K562 (cell line): ENCODE measurements around the gene PLEKHM3. TPM values are rescaled to one million over a fixed set of nuclear protein-coding genes. Genes with fewer than 3 reads are reported as not detected.
A peak's percentile ranks its signal among the peaks of the same experiment; 100 is the strongest.

Experiments
- FOS ChIP-seq: IDR thresholded peaks from 3 replicates; pipeline ENCODE4 v1.6.1; 2011; ENCODE audit not compliant: insufficient read length; ENCODE audit errors: extremely low read depth
- L3MBTL2 ChIP-seq: fragments of 450-650 bp; IDR thresholded peaks from 2 replicates; pipeline ENCODE4 v1.6.1; 2016; ENCODE audit warnings: mild to moderate bottlenecking, moderate library complexity
- MAZ ChIP-seq, 2 experiments: fragments of 450-650 bp in 1 of 2; sonication (generic) in 1 of 2; formaldehyde crosslinking; IDR thresholded peaks in 1 of 2; conservative IDR thresholded peaks in 1 of 2; 2 replicates each; pipeline versions ENCODE4 v1.4.0 to v1.5.0; 2020; ENCODE audit warnings: mild to moderate bottlenecking in 1 of 2, missing genetic modification reagents in 1 of 2
- NBN ChIP-seq: fragments of 450-650 bp; IDR thresholded peaks from 2 replicates; pipeline ENCODE4 v1.6.1; 2016; ENCODE audit warnings: low read depth, mild to moderate bottlenecking
- NFIX ChIP-seq: fragments of 250-450 bp; sonication (Bioruptor Pico); IDR thresholded peaks from 2 replicates; pipeline ENCODE4 v1.4.0; 2020; ENCODE audit warnings: low read depth, mild to moderate bottlenecking, moderate library complexity
- RBM39 ChIP-seq: fragments of 200-400 bp; formaldehyde crosslinking; optimal IDR thresholded peaks from 2 replicates; pipeline ENCODE3; 2018; ENCODE audit warnings: low read depth, low read length
- SOX6 ChIP-seq: fragments of 450-650 bp; IDR thresholded peaks from 2 replicates; pipeline ENCODE4 v1.6.1; 2014; ENCODE audit warnings: mild to moderate bottlenecking
- SUPT5H ChIP-seq: fragments of 450-650 bp; IDR thresholded peaks from 2 replicates; pipeline ENCODE4 v1.6.1; 2016
- TAF1 ChIP-seq: IDR thresholded peaks from 2 replicates; pipeline ENCODE4 v1.6.1; 2011; ENCODE audit warnings: mild to moderate bottlenecking, low read length, moderate library complexity; ENCODE audit not compliant: insufficient read depth, control insufficient read depth, severe bottlenecking; ENCODE audit errors: extremely low read depth
- TAF7 ChIP-seq: fragments of 450-650 bp; IDR thresholded peaks from 2 replicates; pipeline ENCODE4 v1.6.1; 2016; ENCODE audit warnings: missing genetic modification characterization, missing compliant biosample characterization
- ZC3H4 ChIP-seq: sonication (generic); formaldehyde crosslinking; IDR thresholded peaks from 2 replicates; pipeline ENCODE4 v1.9.0; 2021; ENCODE audit warnings: missing genetic modification reagents, borderline replicate concordance
- ZEB2 ChIP-seq: fragments of 450-650 bp; IDR thresholded peaks from 2 replicates; pipeline ENCODE4 v1.6.1; 2016
- ZNF224 ChIP-seq: sonication (generic); formaldehyde crosslinking; IDR thresholded peaks from 2 replicates; pipeline ENCODE4 v1.8.0; 2022; ENCODE audit warnings: mild to moderate bottlenecking, missing genetic modification reagents
- ZNF583 ChIP-seq: fragments of 250-450 bp; sonication (Bioruptor Pico); IDR thresholded peaks from 2 replicates; pipeline ENCODE4 v1.4.0; 2020
- ZSCAN29 ChIP-seq: fragments of 450-650 bp; IDR thresholded peaks from 2 replicates; pipeline ENCODE4 v1.6.1; 2017
- polyA plus RNA-seq, 8 experiments: library from polyadenylated mRNA; depleted of rRNA in 4 of 8; stranded (reverse) in 5 of 8; unstranded in 3 of 8; fragments of >200 nt; fragmentation: Nextera tagmentation in 2 of 8; fragmentation: Illumina TruSeq in 1 of 8; extraction: Ambion mirVana in 2 of 8; extraction: Trizol in 1 of 8; gene quantifications; 2 replicates each; pipeline versions ENCODE4 v1.2.1 to v1.2.3, GENCODE V29; 2011 to 2014; ENCODE audit warnings: inconsistent platforms in 1 of 8, missing spikeins in 1 of 8
- total RNA-seq, 7 experiments: library from RNA; depleted of rRNA in 6 of 7; stranded (reverse); fragments of >200 nt in 6 of 7; fragmentation: Illumina TruSeq in 2 of 7; extraction: Trizol in 2 of 7; gene quantifications; 2 replicates each; pipeline versions ENCODE4 v1.2.1 to v1.2.3, GENCODE V29; 2011 to 2021; ENCODE audit warnings: low replicate concordance in 1 of 7
- TF ChIP-seq, protein P1 (sequence below): fragments of 450-650 bp; IDR thresholded peaks from 2 replicates; pipeline ENCODE4 v1.6.1; 2016
- TF ChIP-seq, protein P2 (sequence below): fragments of 250-450 bp; sonication (Bioruptor Pico); IDR thresholded peaks from 2 replicates; pipeline ENCODE4 v1.9.0; 2021; ENCODE audit warnings: mild to moderate bottlenecking
- TF ChIP-seq, protein P3 (sequence below), 3 experiments: fragments of 200-800 bp in 1 of 3; fragments of 250-450 bp in 1 of 3; fragments of 450-650 bp in 1 of 3; sonication (Bioruptor Pico) in 1 of 3; sonication (Bioruptor generic) in 1 of 3; formaldehyde crosslinking in 1 of 3; IDR thresholded peaks; 2 replicates each; pipeline versions ENCODE4 v1.6.1 to v1.8.0; 2016 to 2022; ENCODE audit warnings: mild to moderate bottlenecking in 2 of 3, missing genetic modification characterization in 2 of 3, missing compliant biosample characterization in 1 of 3, moderate library complexity in 1 of 3
- TF ChIP-seq, protein P4 (sequence below): sonication (generic); formaldehyde crosslinking; IDR thresholded peaks from 2 replicates; pipeline ENCODE4 v1.8.1; 2023; ENCODE audit warnings: mild to moderate bottlenecking, missing genetic modification reagents, moderate library complexity
- TF ChIP-seq, protein P5 (sequence below): fragments of 250-450 bp; sonication (Bioruptor Pico); IDR thresholded peaks from 2 replicates; pipeline ENCODE4 v1.4.0; 2020; ENCODE audit warnings: mild to moderate bottlenecking, moderate library complexity
- TF ChIP-seq, protein P6 (sequence below): fragments of 250-450 bp; sonication (Bioruptor Pico); IDR thresholded peaks from 2 replicates; pipeline ENCODE4 v1.8.0; 2021; ENCODE audit warnings: moderate library complexity, mild to moderate bottlenecking, inconsistent platforms

The PLEKHM3 gene
- total and polyA plus RNA-seq, 9 of the 15 experiments (the other 6 are each of a cell fraction or from before 2014, with no cell fraction given), result 0.24 to 1.6 (median 1.0) TPM

DNA sequence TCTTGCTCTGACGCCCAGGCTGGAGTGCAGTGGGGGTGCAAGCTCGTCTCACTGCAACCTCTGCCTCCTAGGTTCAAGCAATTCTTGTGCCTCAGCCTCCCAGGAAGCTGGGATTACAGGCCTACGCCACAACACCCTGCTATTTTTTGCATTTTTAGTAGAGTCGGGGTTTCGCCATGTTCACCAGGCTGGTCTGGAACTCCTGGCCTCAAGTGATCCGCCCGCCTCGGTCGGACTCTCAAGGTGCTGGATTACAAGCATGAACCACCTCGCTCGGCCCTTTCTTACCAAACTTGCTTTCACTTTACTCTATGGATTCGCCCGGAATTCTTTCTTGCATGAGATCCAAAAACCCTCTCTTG lies 252.5 kb downstream of the PLEKHM3 start (continued):
- TF ChIP-seq, protein P1, sequence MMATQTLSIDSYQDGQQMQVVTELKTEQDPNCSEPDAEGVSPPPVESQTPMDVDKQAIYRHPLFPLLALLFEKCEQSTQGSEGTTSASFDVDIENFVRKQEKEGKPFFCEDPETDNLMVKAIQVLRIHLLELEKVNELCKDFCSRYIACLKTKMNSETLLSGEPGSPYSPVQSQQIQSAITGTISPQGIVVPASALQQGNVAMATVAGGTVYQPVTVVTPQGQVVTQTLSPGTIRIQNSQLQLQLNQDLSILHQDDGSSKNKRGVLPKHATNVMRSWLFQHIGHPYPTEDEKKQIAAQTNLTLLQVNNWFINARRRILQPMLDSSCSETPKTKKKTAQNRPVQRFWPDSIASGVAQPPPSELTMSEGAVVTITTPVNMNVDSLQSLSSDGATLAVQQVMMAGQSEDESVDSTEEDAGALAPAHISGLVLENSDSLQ, result no peak
- TF ChIP-seq TAF7 (tag) (peak; percentile 86), MAZ (CRISPR knock-in tag; conservative IDR thresholded peaks at IDR 0.05 in 1 of 2, IDR thresholded peaks at IDR 0.05 in 1 of 2) (0 out of 4 replicates have a peak, but pooled peaks of 1 of the 2 experiments have one; percentile 48), NBN (peak; percentile 66), SOX6 (peak; percentile 24; the same call in 1 of the 2 replicates), L3MBTL2 (peak; percentile 30; the same call in 1 of the 2 replicates), FOS (no peak), ZC3H4 (CRISPR knock-in tag) (no peak), ZNF583 (no peak), RBM39 (no peak), ZNF224 (CRISPR knock-in tag) (no peak), ZSCAN29 (no peak), SUPT5H (peak; percentile 71), NFIX (CRISPR knock-in tag) (no peak), ZEB2 (no peak), TAF1 (no peak)
- TF ChIP-seq, protein P2, sequence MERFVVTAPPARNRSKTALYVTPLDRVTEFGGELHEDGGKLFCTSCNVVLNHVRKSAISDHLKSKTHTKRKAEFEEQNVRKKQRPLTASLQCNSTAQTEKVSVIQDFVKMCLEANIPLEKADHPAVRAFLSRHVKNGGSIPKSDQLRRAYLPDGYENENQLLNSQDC (CRISPR knock-in tag), result no peak
- TF ChIP-seq, protein P3, sequence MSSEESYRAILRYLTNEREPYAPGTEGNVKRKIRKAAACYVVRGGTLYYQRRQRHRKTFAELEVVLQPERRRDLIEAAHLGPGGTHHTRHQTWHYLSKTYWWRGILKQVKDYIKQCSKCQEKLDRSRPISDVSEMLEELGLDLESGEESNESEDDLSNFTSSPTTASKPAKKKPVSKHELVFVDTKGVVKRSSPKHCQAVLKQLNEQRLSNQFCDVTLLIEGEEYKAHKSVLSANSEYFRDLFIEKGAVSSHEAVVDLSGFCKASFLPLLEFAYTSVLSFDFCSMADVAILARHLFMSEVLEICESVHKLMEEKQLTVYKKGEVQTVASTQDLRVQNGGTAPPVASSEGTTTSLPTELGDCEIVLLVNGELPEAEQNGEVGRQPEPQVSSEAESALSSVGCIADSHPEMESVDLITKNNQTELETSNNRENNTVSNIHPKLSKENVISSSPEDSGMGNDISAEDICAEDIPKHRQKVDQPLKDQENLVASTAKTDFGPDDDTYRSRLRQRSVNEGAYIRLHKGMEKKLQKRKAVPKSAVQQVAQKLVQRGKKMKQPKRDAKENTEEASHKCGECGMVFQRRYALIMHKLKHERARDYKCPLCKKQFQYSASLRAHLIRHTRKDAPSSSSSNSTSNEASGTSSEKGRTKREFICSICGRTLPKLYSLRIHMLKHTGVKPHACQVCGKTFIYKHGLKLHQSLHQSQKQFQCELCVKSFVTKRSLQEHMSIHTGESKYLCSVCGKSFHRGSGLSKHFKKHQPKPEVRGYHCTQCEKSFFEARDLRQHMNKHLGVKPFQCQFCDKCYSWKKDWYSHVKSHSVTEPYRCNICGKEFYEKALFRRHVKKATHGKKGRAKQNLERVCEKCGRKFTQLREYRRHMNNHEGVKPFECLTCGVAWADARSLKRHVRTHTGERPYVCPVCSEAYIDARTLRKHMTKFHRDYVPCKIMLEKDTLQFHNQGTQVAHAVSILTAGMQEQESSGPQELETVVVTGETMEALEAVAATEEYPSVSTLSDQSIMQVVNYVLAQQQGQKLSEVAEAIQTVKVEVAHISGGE (CRISPR knock-in tag; IDR thresholded peaks at IDR 0.05), result no peak
- TF ChIP-seq, protein P4, sequence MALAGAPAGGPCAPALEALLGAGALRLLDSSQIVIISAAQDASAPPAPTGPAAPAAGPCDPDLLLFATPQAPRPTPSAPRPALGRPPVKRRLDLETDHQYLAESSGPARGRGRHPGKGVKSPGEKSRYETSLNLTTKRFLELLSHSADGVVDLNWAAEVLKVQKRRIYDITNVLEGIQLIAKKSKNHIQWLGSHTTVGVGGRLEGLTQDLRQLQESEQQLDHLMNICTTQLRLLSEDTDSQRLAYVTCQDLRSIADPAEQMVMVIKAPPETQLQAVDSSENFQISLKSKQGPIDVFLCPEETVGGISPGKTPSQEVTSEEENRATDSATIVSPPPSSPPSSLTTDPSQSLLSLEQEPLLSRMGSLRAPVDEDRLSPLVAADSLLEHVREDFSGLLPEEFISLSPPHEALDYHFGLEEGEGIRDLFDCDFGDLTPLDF (CRISPR knock-in tag), result no peak
- TF ChIP-seq, protein P5, sequence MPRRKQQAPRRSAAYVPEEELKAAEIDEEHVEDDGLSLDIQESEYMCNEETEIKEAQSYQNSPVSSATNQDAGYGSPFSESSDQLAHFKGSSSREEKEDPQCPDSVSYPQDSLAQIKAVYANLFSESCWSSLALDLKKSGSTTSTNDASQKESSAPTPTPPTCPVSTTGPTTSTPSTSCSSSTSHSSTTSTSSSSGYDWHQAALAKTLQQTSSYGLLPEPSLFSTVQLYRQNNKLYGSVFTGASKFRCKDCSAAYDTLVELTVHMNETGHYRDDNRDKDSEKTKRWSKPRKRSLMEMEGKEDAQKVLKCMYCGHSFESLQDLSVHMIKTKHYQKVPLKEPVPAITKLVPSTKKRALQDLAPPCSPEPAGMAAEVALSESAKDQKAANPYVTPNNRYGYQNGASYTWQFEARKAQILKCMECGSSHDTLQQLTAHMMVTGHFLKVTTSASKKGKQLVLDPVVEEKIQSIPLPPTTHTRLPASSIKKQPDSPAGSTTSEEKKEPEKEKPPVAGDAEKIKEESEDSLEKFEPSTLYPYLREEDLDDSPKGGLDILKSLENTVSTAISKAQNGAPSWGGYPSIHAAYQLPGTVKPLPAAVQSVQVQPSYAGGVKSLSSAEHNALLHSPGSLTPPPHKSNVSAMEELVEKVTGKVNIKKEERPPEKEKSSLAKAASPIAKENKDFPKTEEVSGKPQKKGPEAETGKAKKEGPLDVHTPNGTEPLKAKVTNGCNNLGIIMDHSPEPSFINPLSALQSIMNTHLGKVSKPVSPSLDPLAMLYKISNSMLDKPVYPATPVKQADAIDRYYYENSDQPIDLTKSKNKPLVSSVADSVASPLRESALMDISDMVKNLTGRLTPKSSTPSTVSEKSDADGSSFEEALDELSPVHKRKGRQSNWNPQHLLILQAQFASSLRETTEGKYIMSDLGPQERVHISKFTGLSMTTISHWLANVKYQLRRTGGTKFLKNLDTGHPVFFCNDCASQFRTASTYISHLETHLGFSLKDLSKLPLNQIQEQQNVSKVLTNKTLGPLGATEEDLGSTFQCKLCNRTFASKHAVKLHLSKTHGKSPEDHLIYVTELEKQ (CRISPR knock-in tag), result no peak
- TF ChIP-seq, protein P6, sequence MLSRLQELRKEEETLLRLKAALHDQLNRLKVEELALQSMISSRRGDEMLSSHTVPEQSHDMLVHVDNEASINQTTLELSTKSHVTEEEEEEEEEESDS (CRISPR knock-in tag), result no peak
